ENCODE results near the gene FERMT3.
A peak's percentile ranks its signal among the peaks of the same experiment; 100 is the strongest.

The FERMT3 gene

GRCh38 chr11:64224151-64224890 lies 17.8 kb downstream of the FERMT3 start:
- H3K4me3 ChIP-seq (ENCODE audit: control insufficient read depth in 1 of 7, extremely low read depth in 1 of 7, insufficient read depth in 4 of 7, low read depth in 2 of 7, low read length in 6 of 7): no peak overlapping the region
- no peak overlapping the region for H3K27ac ChIP-seq (ENCODE audit: insufficient read depth in 1 of 2, low read depth in 1 of 2, low read length in 2 of 2, poor library complexity in 1 of 2, severe bottlenecking in 2 of 2)
- DNase-seq: no peak
- H3K4me1 ChIP-seq (ENCODE audit: control extremely low read depth in 1 of 4, control insufficient read depth in 4 of 4, insufficient read depth in 4 of 4, low read length in 3 of 4): peaks cover 0 to 34% (median 30%) of the 10 kb centered on the region in 4 experiments
- H3K27me3 ChIP-seq (replicated peaks in 2 of 5; ENCODE audit: control insufficient read depth in 4 of 5, insufficient read depth in 5 of 5, low read length in 4 of 5): no peaks in the 10 kb centered on the region
- H3K36me3 ChIP-seq (ENCODE audit: control insufficient read depth in 4 of 4, insufficient read depth in 4 of 4, low read length in 3 of 4): peaks cover 4 to 45% (median 32%) of the 10 kb centered on the region in 4 experiments
- H3K9me3 ChIP-seq (ENCODE audit: control extremely low read depth in 1 of 5, control insufficient read depth in 4 of 5, insufficient read depth in 2 of 5, low read depth in 1 of 5, low read length in 4 of 5): no peaks in the 10 kb centered on the region
- CTCF ChIA-PET: interaction anchor here (1.0 to 16.0 kb wide), 8 partner anchors 12 to 80 kb away, joined by 3 to 321 read pairs (median 4); partner anchors contain the start of genes FERMT3, FKBP2 and PLCB3
- WGBS (ENCODE audit: insufficient coverage): 99% methylated on average over 16 of the region's 17 CpGs
- POLR2A ChIA-PET: interaction anchor here (1.0 to 2.1 kb wide), 3 partner anchors 10 to 17 kb away, joined by 3 to 20 read pairs (median 3); partner anchors contain the start of gene FERMT3

- Histone ChIP-seq H3K4me1 (ENCODE audit: control extremely low read depth in 1 of 4, control insufficient read depth in 4 of 4, insufficient read depth in 4 of 4, low read length in 3 of 4) (peaks cover 0 to 42% (median 37%) of the 10 kb centered on the region in 4 experiments), H3K4me3 (ENCODE audit: control insufficient read depth in 1 of 7, extremely low read depth in 1 of 7, insufficient read depth in 4 of 7, low read depth in 2 of 7, low read length in 6 of 7) (peak overlapping the region; percentile 35 to 93 (median 77)), H3K27me3 (replicated peaks in 2 of 5; ENCODE audit: control insufficient read depth in 4 of 5, insufficient read depth in 5 of 5, low read length in 4 of 5) (no peaks in the 10 kb centered on the region), H3K27ac (ENCODE audit: insufficient read depth in 1 of 2, low read depth in 1 of 2, low read length in 2 of 2, poor library complexity in 1 of 2, severe bottlenecking in 2 of 2) (peak overlapping the region; percentile 33 to 87), H3K36me3 (ENCODE audit: control insufficient read depth in 4 of 4, insufficient read depth in 4 of 4, low read length in 3 of 4) (peaks cover 3 to 40% (median 26%) of the 10 kb centered on the region in 4 experiments), H3K9me3 (ENCODE audit: control extremely low read depth in 1 of 5, control insufficient read depth in 4 of 5, insufficient read depth in 2 of 5, low read depth in 1 of 5, low read length in 4 of 5) (no peaks in the 10 kb centered on the region)
- CTCF ChIA-PET: interaction anchor here (1.0 to 16.0 kb wide), 5 partner anchors 8 to 65 kb away, joined by 3 to 321 read pairs (median 6); partner anchors contain the start of genes FERMT3 and PLCB3
- no peak for DNase-seq
- 77% methylated on average over 21 of the region's 22 CpGs for WGBS (ENCODE audit: insufficient coverage)
- POLR2A ChIA-PET: interaction anchor here (0.6 to 3.1 kb wide), 4 partner anchors 13 to 210 kb away, joined by 3 to 27 read pairs (median 12); partner anchors contain the start of gene FERMT3
These were observed 18.5 kb downstream of the FERMT3 start for GRCh38 chr11:64224891-64225607.

GRCh38 chr11:64225608-64226506 lies 19.3 kb downstream of the FERMT3 start, which contains the start of the genes NUDT22 and TRPT1:
Gene NUDT22 (plus strand): TSS chr11:64226274. CDS start chr11:64226653, 379 bp downstream.
Gene TRPT1 (minus strand): TSS chr11:64226186. CDS start chr11:64225860, 326 bp downstream.
- H3K4me1 ChIP-seq (ENCODE audit: control extremely low read depth in 1 of 4, control insufficient read depth in 4 of 4, insufficient read depth in 4 of 4, low read length in 3 of 4): peaks cover 0 to 48% (median 40%) of the 10 kb centered on the region in 4 experiments
- CTCF ChIA-PET: interaction anchor here (0.6 to 16.0 kb wide), 7 partner anchors 9 to 64 kb away, joined by 3 to 321 read pairs (median 6); partner anchors contain the start of genes FERMT3 and PLCB3
- peak; percentile 78 to 89 (median 85) for DNase-seq

GRCh38 chr11:64226507-64227051 lies 20.1 kb downstream of the FERMT3 start:
- ChIA-PET POLR2A (interaction anchor here (0.7 to 3.1 kb wide), 8 partner anchors 10 to 41 kb away, joined by 3 to 27 read pairs (median 4); partner anchors contain the start of genes FERMT3, FKBP2 and STIP1), CTCF (interaction anchor here (0.8 to 16.0 kb wide), 7 partner anchors 9 to 42 kb away, joined by 3 to 321 read pairs (median 4); partner anchors contain the start of gene FERMT3)
- Histone ChIP-seq H3K4me3 (ENCODE audit: control insufficient read depth in 1 of 7, extremely low read depth in 1 of 7, insufficient read depth in 4 of 7, low read depth in 2 of 7, low read length in 6 of 7) (peak overlapping the region; percentile 35 to 93 (median 77)), H3K36me3 (ENCODE audit: control insufficient read depth in 4 of 4, insufficient read depth in 4 of 4, low read length in 3 of 4) (peaks cover 0 to 26% (median 13%) of the 10 kb centered on the region in 4 experiments), H3K27me3 (replicated peaks in 2 of 5; ENCODE audit: control insufficient read depth in 4 of 5, insufficient read depth in 5 of 5, low read length in 4 of 5) (no peaks in the 10 kb centered on the region), H3K4me1 (ENCODE audit: control extremely low read depth in 1 of 4, control insufficient read depth in 4 of 4, insufficient read depth in 4 of 4, low read length in 3 of 4) (peaks cover 0 to 54% (median 45%) of the 10 kb centered on the region in 4 experiments), H3K27ac (ENCODE audit: insufficient read depth in 1 of 2, low read depth in 1 of 2, low read length in 2 of 2, poor library complexity in 1 of 2, severe bottlenecking in 2 of 2) (peak overlapping the region in 1 of 2 experiments; percentile 87), H3K9me3 (ENCODE audit: control extremely low read depth in 1 of 5, control insufficient read depth in 4 of 5, insufficient read depth in 2 of 5, low read depth in 1 of 5, low read length in 4 of 5) (no peaks in the 10 kb centered on the region)
- WGBS (ENCODE audit: insufficient coverage): 2% methylated on average over 26 of the region's 26 CpGs
- DNase-seq: peak; percentile 22 to 76 (median 57)

More at GRCh38 chr11:64225608-64226506, 19.3 kb downstream of the FERMT3 start, which contains the start of the genes NUDT22 and TRPT1:
- 0% methylated on average over 46 of the region's 54 CpGs for WGBS (ENCODE audit: insufficient coverage)
- Histone ChIP-seq H3K27ac (ENCODE audit: insufficient read depth in 1 of 2, low read depth in 1 of 2, low read length in 2 of 2, poor library complexity in 1 of 2, severe bottlenecking in 2 of 2) (peak within 1 kb of the TSS; percentile 33 to 87), H3K27me3 (replicated peaks in 2 of 5; ENCODE audit: control insufficient read depth in 4 of 5, insufficient read depth in 5 of 5, low read length in 4 of 5) (no peaks in the 10 kb centered on the region), H3K9me3 (ENCODE audit: control extremely low read depth in 1 of 5, control insufficient read depth in 4 of 5, insufficient read depth in 2 of 5, low read depth in 1 of 5, low read length in 4 of 5) (no peaks in the 10 kb centered on the region), H3K4me3 (ENCODE audit: control insufficient read depth in 1 of 7, extremely low read depth in 1 of 7, insufficient read depth in 4 of 7, low read depth in 2 of 7, low read length in 6 of 7) (peak within 1 kb of the TSS; percentile 35 to 93 (median 77)), H3K36me3 (ENCODE audit: control insufficient read depth in 4 of 4, insufficient read depth in 4 of 4, low read length in 3 of 4) (peaks cover 0 to 32% (median 18%) of the 10 kb centered on the region in 4 experiments)
- POLR2A ChIA-PET: interaction anchor here (0.6 to 3.1 kb wide), 9 partner anchors 9 to 209 kb away, joined by 3 to 27 read pairs (median 3); partner anchors contain the start of genes FERMT3, FKBP2 and STIP1

GRCh38 chr11:64227405-64227956 lies 21.0 kb downstream of the FERMT3 start:
- CTCF ChIA-PET: interaction anchor here (0.8 to 16.0 kb wide), 8 partner anchors 9 to 43 kb away, joined by 3 to 321 read pairs (median 4); partner anchors contain the start of gene FERMT3
- POLR2A ChIA-PET: interaction anchor here (1.3 to 3.1 kb wide), 3 partner anchors 20 to 42 kb away, joined by 3 to 27 read pairs (median 6); partner anchors contain the start of genes FERMT3 and STIP1
- H3K9me3 ChIP-seq (ENCODE audit: control extremely low read depth in 1 of 5, control insufficient read depth in 4 of 5, insufficient read depth in 2 of 5, low read depth in 1 of 5, low read length in 4 of 5): no peaks in the 10 kb centered on the region
- H3K27ac ChIP-seq (ENCODE audit: insufficient read depth in 1 of 2, low read depth in 1 of 2, low read length in 2 of 2, poor library complexity in 1 of 2, severe bottlenecking in 2 of 2): peak overlapping the region in 1 of 2 experiments; percentile 87
- H3K27me3 ChIP-seq (replicated peaks in 2 of 5; ENCODE audit: control insufficient read depth in 4 of 5, insufficient read depth in 5 of 5, low read length in 4 of 5): no peaks in the 10 kb centered on the region
- peaks cover 0 to 58% (median 52%) of the 10 kb centered on the region in 4 experiments for H3K4me1 ChIP-seq (ENCODE audit: control extremely low read depth in 1 of 4, control insufficient read depth in 4 of 4, insufficient read depth in 4 of 4, low read length in 3 of 4)
- 100% methylated on average over 1 of the region's 3 CpGs for WGBS (ENCODE audit: insufficient coverage)
- peaks cover 0 to 25% (median 12%) of the 10 kb centered on the region in 4 experiments for H3K36me3 ChIP-seq (ENCODE audit: control insufficient read depth in 4 of 4, insufficient read depth in 4 of 4, low read length in 3 of 4)
- H3K4me3 ChIP-seq (ENCODE audit: control insufficient read depth in 1 of 7, extremely low read depth in 1 of 7, insufficient read depth in 4 of 7, low read depth in 2 of 7, low read length in 6 of 7): peak overlapping the region in 5 of 7 experiments; percentile 72 to 93 (median 88)
- DNase-seq: no peak
